GM12891 (cell line): ENCODE data around the gene DEPP1.

Experiments used
- PAX5 ChIP-seq: IDR thresholded peaks from 2 replicates; pipeline ENCODE4 v1.6.1; 2011; ENCODE audit warnings: low read length, moderate library complexity, mild to moderate bottlenecking; ENCODE audit not compliant: insufficient read depth, severe bottlenecking
- POLR2A ChIP-seq: IDR thresholded peaks from 2 replicates; pipeline ENCODE4 v1.6.1; 2011; ENCODE audit warnings: low read depth, low read length, control low read depth
- POLR2AphosphoS5 ChIP-seq: IDR thresholded peaks from 2 replicates; pipeline ENCODE4 v1.6.1; 2011; ENCODE audit warnings: low read depth, low read length, control low read depth
- POU2F2 ChIP-seq: IDR thresholded peaks from 2 replicates; pipeline ENCODE4 v1.6.1; 2011; ENCODE audit warnings: low read depth, mild to moderate bottlenecking, control low read depth, low read length, moderate library complexity
- SPI1 ChIP-seq: IDR thresholded peaks from 2 replicates; pipeline ENCODE4 v1.6.1; 2011; ENCODE audit warnings: low read depth, low read length, control low read depth
- TAF1 ChIP-seq: IDR thresholded peaks from 2 replicates; pipeline ENCODE4 v1.6.1; 2011; ENCODE audit warnings: low read depth, low read length, control low read depth

DNA sequence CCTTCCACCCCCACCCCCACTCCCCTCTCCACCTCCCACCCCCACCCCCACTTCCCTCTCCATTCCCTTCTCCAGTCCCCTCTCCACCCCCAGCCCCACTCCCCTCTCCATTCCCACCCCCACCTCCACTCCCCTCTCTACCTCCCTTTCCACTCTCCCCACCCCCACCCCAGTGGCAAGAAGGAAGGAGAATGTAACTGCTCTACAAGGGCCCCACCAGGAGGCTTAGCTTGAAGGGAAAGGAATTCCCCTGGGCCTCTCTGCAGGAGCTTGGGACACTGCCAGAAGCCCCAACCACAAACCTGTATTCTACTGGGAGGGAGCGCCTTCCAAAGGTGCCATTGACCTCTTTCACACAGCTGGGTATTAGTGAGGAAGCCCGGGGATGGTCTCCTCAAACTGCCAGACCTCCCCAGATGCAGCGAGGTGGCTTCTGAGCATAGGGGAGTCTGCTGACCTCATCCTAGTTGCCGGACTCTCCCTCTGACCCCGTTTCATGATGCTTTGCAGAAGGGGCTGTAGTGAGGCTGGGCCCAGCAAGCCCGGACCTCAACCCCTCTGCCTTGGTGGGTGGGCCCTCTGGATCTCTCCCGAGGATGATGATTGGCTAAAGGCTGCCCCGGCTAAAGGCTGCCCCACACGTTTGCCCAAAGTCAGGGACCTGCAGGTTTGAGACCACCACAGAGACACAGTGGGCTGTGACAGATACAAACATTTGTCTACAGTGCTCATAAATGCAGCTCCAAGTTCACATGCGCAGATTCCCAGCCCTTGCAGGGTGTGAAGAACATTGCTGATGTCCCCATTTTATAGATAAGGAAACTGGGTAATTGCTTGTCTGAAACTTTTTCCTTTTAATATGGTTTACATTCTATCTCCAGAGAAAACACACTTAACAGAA is 2.9 kb downstream of the DEPP1 start:
- TF ChIP-seq POLR2AphosphoS5, result no peak
- TF ChIP-seq POLR2A, result no peak
- no peak for TF ChIP-seq SPI1
- TF ChIP-seq PAX5, result no peak
- TF ChIP-seq TAF1, result no peak
- TF ChIP-seq POU2F2, result no peak
